SK-N-SH (cell line): Measurements from ENCODE around the gene CCDC187. TPM values are rescaled to one million over a fixed set of nuclear protein-coding genes. Genes with fewer than 3 reads are reported as not detected.

Source experiments
- CTCF ChIA-PET: fragments of 300-600, 350-600 bp; formaldehyde crosslinking; extraction: SDS; loops from one replicate; lab custom pipeline; 2021; lab: Yijun Ruan, JAX
- POLR2A ChIA-PET: fragments of 350-600 bp; sonication (Branson Sonifier 250); formaldehyde crosslinking; extraction: SDS; loops from one replicate; lab custom pipeline; 2020; ENCODE audit warnings: antibody characterized with exemption, inconsistent platforms; lab: Yijun Ruan, JAX
- DNase-seq: peaks from one replicate; pipeline ENCODE4 v3.0.0; 2012
- H2AFZ ChIP-seq: fragments of 200-600 bp; sonication (generic); 2 replicates; pipeline ENCODE4 v1.8.1; 2016; ENCODE audit warnings: antibody characterized with exemption, mild to moderate bottlenecking, low read depth
- H3F3A ChIP-seq: fragments of 200-600 bp; sonication (generic); replicated peaks from 2 replicates; pipeline ENCODE3; 2016; ENCODE audit warnings: antibody characterized with exemption, mild to moderate bottlenecking; ENCODE audit not compliant: insufficient read depth
- H3K27ac ChIP-seq, 2 experiments: fragments of 200-500 bp in 1 of 2; fragments of 200-600 bp in 1 of 2; sonication (Bioruptor generic) in 1 of 2; sonication (generic), shearing (Covaris generic) in 1 of 2; 2 replicates each; pipeline versions ENCODE4 v1.5.1 to v1.6.1; 2014 to 2016; ENCODE audit warnings: low read depth in 2 of 2, inconsistent platforms in 1 of 2, low read length in 1 of 2, mild to moderate bottlenecking in 1 of 2, mixed read lengths in 1 of 2
- H3K27me3 ChIP-seq: fragments of 200-600 bp; sonication (generic), shearing (Covaris generic); 2 replicates; pipeline ENCODE4 v1.6.1; 2016; ENCODE audit warnings: mixed run types; ENCODE audit not compliant: insufficient read depth
- H3K36me3 ChIP-seq, 2 experiments: fragments of 200-500 bp in 1 of 2; fragments of 200-600 bp in 1 of 2; sonication (Bioruptor generic) in 1 of 2; sonication (generic) in 1 of 2; replicated peaks in 1 of 2; 2 replicates each; pipeline versions ENCODE3 to v1.5.1; 2014 to 2016; ENCODE audit warnings: low read length in 1 of 2, mild to moderate bottlenecking in 1 of 2; ENCODE audit not compliant: insufficient read depth in 2 of 2, control insufficient read depth in 1 of 2
- H3K4me1 ChIP-seq, 2 experiments: fragments of 200-500 bp in 1 of 2; fragments of 200-600 bp in 1 of 2; sonication (Bioruptor generic) in 1 of 2; sonication (generic), shearing (Covaris generic) in 1 of 2; 2 replicates each; pipeline versions ENCODE4 v1.5.1 to v1.6.1; 2014 to 2016; ENCODE audit warnings: low read depth in 1 of 2, low read length in 1 of 2, mixed run types in 1 of 2; ENCODE audit not compliant: insufficient read depth in 2 of 2, control insufficient read depth in 1 of 2
- H3K4me2 ChIP-seq: fragments of 200-600 bp; sonication (generic), shearing (Covaris generic); 2 replicates; pipeline ENCODE4 v1.6.1; 2017; ENCODE audit warnings: mixed run types
- H3K4me3 ChIP-seq, 2 experiments: fragments of 200-500 bp in 1 of 2; fragments of 200-600 bp in 1 of 2; sonication (Bioruptor generic) in 1 of 2; sonication (generic), shearing (Covaris generic) in 1 of 2; 2 replicates each; pipeline versions ENCODE4 v1.5.1 to v1.8.1; 2014 to 2016; ENCODE audit warnings: low read depth in 2 of 2, inconsistent platforms in 1 of 2, low read length in 1 of 2, mild to moderate bottlenecking in 1 of 2, mixed read lengths in 1 of 2, moderate library complexity in 1 of 2
- H3K79me2 ChIP-seq: fragments of 200-600 bp; sonication (generic); 2 replicates; pipeline ENCODE4 v1.8.1; 2017; ENCODE audit warnings: mild to moderate bottlenecking; ENCODE audit not compliant: insufficient read depth
- H3K9ac ChIP-seq: fragments of 200-600 bp; sonication (generic); 2 replicates; pipeline ENCODE4 v1.6.1; 2017; ENCODE audit warnings: mixed run types
- H3K9me2 ChIP-seq: fragments of 200-600 bp; sonication (generic); 2 replicates; pipeline ENCODE4 v1.6.1; 2017; ENCODE audit warnings: mixed run types
- H3K9me3 ChIP-seq: fragments of 200-600 bp; sonication (generic); 2 replicates; pipeline ENCODE4 v1.6.1; 2017; ENCODE audit warnings: mixed run types, mild to moderate bottlenecking, moderate library complexity
- H4K20me1 ChIP-seq: fragments of 200-600 bp; sonication (generic); 2 replicates; pipeline ENCODE4 v1.6.1; 2017; ENCODE audit warnings: mild to moderate bottlenecking, mixed run types; ENCODE audit not compliant: insufficient read depth
- ELF1 ChIP-seq: IDR thresholded peaks from 2 replicates; pipeline ENCODE4 v1.4.0; 2012
- GABPA ChIP-seq: IDR thresholded peaks from 2 replicates; pipeline ENCODE4 v1.4.0; 2012; ENCODE audit warnings: low read depth, mild to moderate bottlenecking
- NFIC ChIP-seq: IDR thresholded peaks from 2 replicates; pipeline ENCODE4 v1.4.0; 2012; ENCODE audit warnings: borderline replicate concordance
- NRF1 ChIP-seq: IDR thresholded peaks from 2 replicates; pipeline ENCODE4 v1.6.1; 2012; ENCODE audit warnings: low read depth, mild to moderate bottlenecking, low read length
- RAD21 ChIP-seq: IDR thresholded peaks from 2 replicates; pipeline ENCODE4 v1.6.1; 2012; ENCODE audit warnings: mild to moderate bottlenecking, low read length
- RCOR1 ChIP-seq: fragments of 150-350 bp; IDR thresholded peaks from 2 replicates; pipeline ENCODE4 v1.6.1; 2017; ENCODE audit warnings: antibody characterized with exemption, low read length
- SIN3A ChIP-seq: IDR thresholded peaks from 2 replicates; pipeline ENCODE4 v1.6.1; 2012; ENCODE audit warnings: low read depth, mild to moderate bottlenecking, low read length, moderate library complexity, borderline replicate concordance
- WGBS: methylation state at CpG from one replicate; pipeline ENCODE4 v1.1.6; 2017; ENCODE audit warnings: low lambda C conversion rate; 5-methylcytosine and 5-hydroxymethylcytosine counted together
- polyA plus RNA-seq, 3 experiments: library from polyadenylated mRNA; depleted of rRNA; stranded (reverse); fragments of >200 nt; gene quantifications; 2 replicates each; pipeline ENCODE4 v1.2.3, GENCODE V29; 2012
- TF ChIP-seq, protein P1 (sequence below): IDR thresholded peaks from 2 replicates; pipeline ENCODE4; 2012
- TF ChIP-seq, protein P2 (sequence below): IDR thresholded peaks from 2 replicates; pipeline ENCODE4 v1.4.0; 2012; ENCODE audit warnings: low read depth, borderline replicate concordance
- TF ChIP-seq, protein P3 (sequence below): fragments of 200-600 bp; sonication (generic); IDR thresholded peaks from 2 replicates; pipeline ENCODE4 v1.6.1; 2017; ENCODE audit warnings: antibody characterized with exemption, mild to moderate bottlenecking, moderate library complexity

CCDC187 gene
- polyA plus RNA-seq, 1 of the 3 experiments (the other 2 are of a cell fraction) = not detected

DNA sequence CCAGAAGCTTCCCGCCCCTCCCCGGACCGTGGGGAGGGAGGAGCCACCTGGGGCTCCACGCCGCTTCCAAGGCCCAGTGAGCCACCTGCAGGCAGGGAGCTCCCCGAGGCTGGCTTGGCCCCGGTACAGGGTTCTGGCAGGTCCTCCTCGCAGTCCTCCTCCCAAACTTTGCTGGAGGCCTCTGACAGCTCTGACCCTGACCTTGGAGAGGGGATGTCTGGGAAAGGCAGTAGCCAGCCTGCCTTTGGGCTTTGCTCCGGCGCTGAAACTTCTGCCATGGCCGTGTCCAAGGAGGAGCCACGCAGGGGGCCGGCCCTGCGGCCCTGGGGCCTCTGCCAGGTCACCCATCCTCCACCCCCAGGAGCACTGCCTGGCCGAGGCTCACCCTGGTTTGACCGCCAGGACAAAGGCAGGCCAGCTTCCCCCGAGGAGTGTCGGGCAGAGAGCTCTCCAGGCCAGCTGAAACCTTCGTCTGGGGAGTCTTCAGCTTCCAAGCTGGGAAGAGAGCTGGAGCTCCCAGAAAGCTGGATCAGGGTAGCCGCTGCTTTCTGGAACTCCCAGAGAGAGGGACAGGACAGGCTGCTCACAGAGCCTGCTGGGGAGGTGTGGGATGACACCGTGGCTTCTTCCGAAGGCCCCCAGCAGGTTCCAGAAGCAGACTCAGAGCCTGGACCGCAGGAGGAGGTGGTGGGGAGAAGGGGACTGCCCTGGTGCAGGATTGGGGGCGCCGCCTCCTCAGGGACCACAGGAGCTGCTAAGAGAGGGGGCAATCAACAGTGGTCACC is 49.3 kb downstream of the CCDC187 start:
- no peaks in the 10 kb centered on the region for H3K27me3 ChIP-seq
- H3K79me2 ChIP-seq = no peaks in the 10 kb centered on the region
- CTCF ChIA-PET = no interaction called here
- DNase-seq = no peak
- no peak overlapping the region for H2AFZ ChIP-seq
- POLR2A ChIA-PET = interaction anchor here (0.9 kb wide), 1 partner anchor 13 kb away, joined by 3 read pairs; no protein-coding TSS in a partner anchor
- H3K36me3 ChIP-seq = no peaks in the 10 kb centered on the region
- no peaks in the 10 kb centered on the region; a peak in 1 of 4 replicates for H3K4me1 ChIP-seq
- H3K27ac ChIP-seq = no peak overlapping the region
- no peaks in the 10 kb centered on the region for H3F3A ChIP-seq
- no peaks in the 10 kb centered on the region for H3K9me2 ChIP-seq
- no peak overlapping the region for H3K4me3 ChIP-seq
- WGBS = 88% methylated on average over 8 of the region's 25 CpGs
- no peaks in the 10 kb centered on the region for H4K20me1 ChIP-seq
- no peaks in the 10 kb centered on the region for H3K9me3 ChIP-seq
- H3K9ac ChIP-seq = no peak overlapping the region
- no peak overlapping the region for H3K4me2 ChIP-seq
- TF ChIP-seq RCOR1 (no peak), NRF1 (no peak), ELF1 (no peak)
- TF ChIP-seq, protein P1, sequence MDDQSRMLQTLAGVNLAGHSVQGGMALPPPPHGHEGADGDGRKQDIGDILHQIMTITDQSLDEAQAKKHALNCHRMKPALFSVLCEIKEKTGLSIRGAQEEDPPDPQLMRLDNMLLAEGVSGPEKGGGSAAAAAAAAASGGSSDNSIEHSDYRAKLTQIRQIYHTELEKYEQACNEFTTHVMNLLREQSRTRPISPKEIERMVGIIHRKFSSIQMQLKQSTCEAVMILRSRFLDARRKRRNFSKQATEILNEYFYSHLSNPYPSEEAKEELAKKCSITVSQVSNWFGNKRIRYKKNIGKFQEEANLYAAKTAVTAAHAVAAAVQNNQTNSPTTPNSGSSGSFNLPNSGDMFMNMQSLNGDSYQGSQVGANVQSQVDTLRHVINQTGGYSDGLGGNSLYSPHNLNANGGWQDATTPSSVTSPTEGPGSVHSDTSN = no peak

DNA sequence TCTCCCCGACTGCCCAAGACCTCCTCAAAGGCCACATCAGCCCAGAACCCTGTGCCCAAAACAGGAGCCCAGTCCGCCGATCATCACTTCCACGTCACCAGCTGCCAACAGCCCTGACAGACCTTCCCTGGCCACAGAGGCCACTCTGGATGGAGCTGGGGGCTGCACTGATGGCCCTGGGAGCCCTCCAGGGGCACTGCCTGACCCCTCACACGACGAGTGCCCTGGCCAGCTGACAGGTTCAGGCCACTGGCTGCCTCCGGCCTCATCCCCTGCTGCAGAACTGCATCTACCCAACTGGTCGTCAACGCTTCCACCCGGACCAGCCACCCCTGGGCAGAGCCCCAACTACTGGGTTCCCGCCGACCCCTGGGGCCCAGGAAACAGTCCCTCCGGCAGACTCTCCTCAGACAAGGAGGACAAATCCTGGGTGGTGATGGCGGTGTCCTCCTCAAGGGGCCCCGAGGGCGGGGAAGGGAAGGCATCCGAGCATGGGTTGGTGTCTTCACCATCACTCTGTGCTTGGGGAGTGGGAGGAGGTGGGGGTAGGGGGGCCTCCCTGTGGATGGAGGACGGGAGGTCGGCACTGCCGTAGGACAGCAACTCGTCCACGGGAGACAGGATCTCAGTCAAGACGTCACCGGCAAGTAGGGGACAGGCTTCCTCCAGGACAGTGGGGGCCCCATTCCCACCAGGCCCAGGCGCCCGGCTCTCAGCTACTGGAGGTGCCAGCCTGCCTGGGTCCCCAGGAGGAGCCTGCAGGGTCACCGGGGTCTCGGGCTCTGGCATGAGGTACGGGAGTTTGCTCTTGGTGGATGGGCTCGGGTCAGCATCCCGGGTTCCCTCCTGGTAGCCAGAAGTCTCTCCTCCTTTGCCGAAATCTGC is 50.4 kb downstream of the CCDC187 start:
- Histone ChIP-seq H3K4me1 (peaks cover 0 to 4% of the 10 kb centered on the region in 2 experiments; a peak in 1 of 4 replicates), H3K4me3 (no peak overlapping the region), H3F3A (no peaks in the 10 kb centered on the region), H3K9ac (no peak overlapping the region), H4K20me1 (no peaks in the 10 kb centered on the region), H3K27ac (no peak overlapping the region), H3K9me2 (no peaks in the 10 kb centered on the region), H3K4me2 (no peak overlapping the region), H2AFZ (no peak overlapping the region), H3K9me3 (no peaks in the 10 kb centered on the region), H3K27me3 (no peaks in the 10 kb centered on the region), H3K36me3 (no peaks in the 10 kb centered on the region), H3K79me2 (no peaks in the 10 kb centered on the region)
- WGBS = 75% methylated on average over 16 of the region's 32 CpGs
- no peak for DNase-seq
- CTCF ChIA-PET = no interaction called here
- TF ChIP-seq GABPA = no peak
- no peak for TF ChIP-seq NFIC
- TF ChIP-seq, protein P2, sequence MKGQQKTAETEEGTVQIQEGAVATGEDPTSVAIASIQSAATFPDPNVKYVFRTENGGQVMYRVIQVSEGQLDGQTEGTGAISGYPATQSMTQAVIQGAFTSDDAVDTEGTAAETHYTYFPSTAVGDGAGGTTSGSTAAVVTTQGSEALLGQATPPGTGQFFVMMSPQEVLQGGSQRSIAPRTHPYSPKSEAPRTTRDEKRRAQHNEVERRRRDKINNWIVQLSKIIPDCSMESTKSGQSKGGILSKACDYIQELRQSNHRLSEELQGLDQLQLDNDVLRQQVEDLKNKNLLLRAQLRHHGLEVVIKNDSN = no peak
- TF ChIP-seq RAD21 = no peak
- TF ChIP-seq SIN3A = no peak
- TF ChIP-seq, protein P3, sequence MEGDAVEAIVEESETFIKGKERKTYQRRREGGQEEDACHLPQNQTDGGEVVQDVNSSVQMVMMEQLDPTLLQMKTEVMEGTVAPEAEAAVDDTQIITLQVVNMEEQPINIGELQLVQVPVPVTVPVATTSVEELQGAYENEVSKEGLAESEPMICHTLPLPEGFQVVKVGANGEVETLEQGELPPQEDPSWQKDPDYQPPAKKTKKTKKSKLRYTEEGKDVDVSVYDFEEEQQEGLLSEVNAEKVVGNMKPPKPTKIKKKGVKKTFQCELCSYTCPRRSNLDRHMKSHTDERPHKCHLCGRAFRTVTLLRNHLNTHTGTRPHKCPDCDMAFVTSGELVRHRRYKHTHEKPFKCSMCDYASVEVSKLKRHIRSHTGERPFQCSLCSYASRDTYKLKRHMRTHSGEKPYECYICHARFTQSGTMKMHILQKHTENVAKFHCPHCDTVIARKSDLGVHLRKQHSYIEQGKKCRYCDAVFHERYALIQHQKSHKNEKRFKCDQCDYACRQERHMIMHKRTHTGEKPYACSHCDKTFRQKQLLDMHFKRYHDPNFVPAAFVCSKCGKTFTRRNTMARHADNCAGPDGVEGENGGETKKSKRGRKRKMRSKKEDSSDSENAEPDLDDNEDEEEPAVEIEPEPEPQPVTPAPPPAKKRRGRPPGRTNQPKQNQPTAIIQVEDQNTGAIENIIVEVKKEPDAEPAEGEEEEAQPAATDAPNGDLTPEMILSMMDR = no peak
- POLR2A ChIA-PET = interaction anchor here (0.9 kb wide), 1 partner anchor 14 kb away, joined by 3 read pairs; no protein-coding TSS in a partner anchor
